HepG2 (cell line): ENCODE results near the gene XPC. TPM values are rescaled to one million over a fixed set of nuclear protein-coding genes. Genes with fewer than 3 reads are reported as not detected.

Source experiments
- AFF4 ChIP-seq: sonication (generic); formaldehyde crosslinking; IDR thresholded peaks from 2 replicates; pipeline ENCODE4 v1.4.0; 2020; ENCODE audit warnings: missing genetic modification reagents
- ARHGAP35 ChIP-seq: sonication (generic); formaldehyde crosslinking; IDR thresholded peaks from 2 replicates; pipeline ENCODE4 v1.9.0; 2022; ENCODE audit warnings: mild to moderate bottlenecking, inconsistent platforms, moderate library complexity, missing genetic modification reagents, borderline replicate concordance
- DNMT1 ChIP-seq: sonication (generic); formaldehyde crosslinking; IDR thresholded peaks from 2 replicates; pipeline ENCODE4 v1.5.1; 2020; ENCODE audit warnings: mild to moderate bottlenecking, missing genetic modification reagents
- KAT8 ChIP-seq: IDR thresholded peaks from 2 replicates; pipeline ENCODE4 v1.6.1; 2016; ENCODE audit warnings: missing genetic modification reagents, missing compliant biosample characterization
- KDM5A ChIP-seq: fragments of 200-600 bp; sonication (generic); IDR thresholded peaks from 2 replicates; pipeline ENCODE4 v1.7.0; 2018; ENCODE audit warnings: antibody characterized with exemption, mild to moderate bottlenecking, low read length, borderline replicate concordance
- KMT2B ChIP-seq: IDR thresholded peaks from 2 replicates; pipeline ENCODE4 v1.6.1; 2016; ENCODE audit warnings: missing genetic modification reagents, missing compliant biosample characterization
- MYC ChIP-seq: sonication (generic); formaldehyde crosslinking; IDR thresholded peaks from 2 replicates; pipeline ENCODE4 v1.9.0; 2021; ENCODE audit warnings: missing genetic modification reagents, borderline replicate concordance
- NCOR1 ChIP-seq: fragments of 200-600 bp; sonication (generic); IDR thresholded peaks from 2 replicates; pipeline ENCODE4 v1.7.0; 2017; ENCODE audit warnings: antibody characterized with exemption, low read length, borderline replicate concordance
- SALL1 ChIP-seq: sonication (generic); formaldehyde crosslinking; IDR thresholded peaks from 2 replicates; pipeline ENCODE4 v1.8.0; 2022; ENCODE audit warnings: mild to moderate bottlenecking, missing genetic modification reagents
- SIN3B ChIP-seq: fragments of 150-350 bp; IDR thresholded peaks from 2 replicates; pipeline ENCODE4 v1.6.1; 2014; ENCODE audit warnings: low read length
- SNAPC4 ChIP-seq: sonication (generic); formaldehyde crosslinking; IDR thresholded peaks from 2 replicates; pipeline ENCODE4 v1.4.0; 2020; ENCODE audit warnings: mild to moderate bottlenecking, missing genetic modification reagents
- SSRP1 ChIP-seq: IDR thresholded peaks from 2 replicates; pipeline ENCODE4 v1.6.1; 2016; ENCODE audit warnings: control low read depth
- TFDP2 ChIP-seq: sonication (generic); formaldehyde crosslinking; IDR thresholded peaks from 2 replicates; pipeline ENCODE4 v1.4.0; 2020; ENCODE audit warnings: missing genetic modification reagents
- ZMAT3 ChIP-seq: sonication (generic); formaldehyde crosslinking; conservative IDR thresholded peaks from 2 replicates; pipeline ENCODE4 v1.7.0; 2021; ENCODE audit warnings: missing genetic modification reagents
- ZNF180 ChIP-seq: sonication (generic); formaldehyde crosslinking; IDR thresholded peaks from 2 replicates; pipeline ENCODE4 v1.4.0; 2020; ENCODE audit warnings: low read depth, missing genetic modification reagents, borderline replicate concordance
- polyA plus RNA-seq, 8 experiments: library from polyadenylated mRNA; depleted of rRNA in 3 of 8; stranded (reverse) in 7 of 8; unstranded in 1 of 8; fragments of >200 nt; fragmentation: Illumina TruSeq in 4 of 8; extraction: Trizol in 4 of 8; gene quantifications; 2 replicates each; pipeline versions ENCODE4 v1.2.1 to v1.2.3, GENCODE V29; 2011 to 2016; ENCODE audit warnings: low read depth in 4 of 8, missing spikeins in 1 of 8, mixed read lengths in 1 of 8; ENCODE audit not compliant: insufficient read depth in 1 of 8
- total RNA-seq, 5 experiments: library from RNA; depleted of rRNA; stranded (reverse); fragments of >200 nt; fragmentation: Illumina TruSeq; extraction: Trizol; gene quantifications; 2 replicates each; pipeline ENCODE4 v1.2.3, GENCODE V29; 2016; ENCODE audit warnings: low read depth in 1 of 5
- TF ChIP-seq, protein P1 (sequence below): sonication (generic); formaldehyde crosslinking; IDR thresholded peaks from 2 replicates; pipeline ENCODE4 v1.4.0; 2020; ENCODE audit warnings: missing genetic modification reagents, mild to moderate bottlenecking, borderline replicate concordance

XPC gene
- total and polyA plus RNA-seq, 2 of the 13 experiments (the other 11 are each of a cell fraction or from before 2014, with no cell fraction given) = 9.4 to 24.1 TPM

DNA sequence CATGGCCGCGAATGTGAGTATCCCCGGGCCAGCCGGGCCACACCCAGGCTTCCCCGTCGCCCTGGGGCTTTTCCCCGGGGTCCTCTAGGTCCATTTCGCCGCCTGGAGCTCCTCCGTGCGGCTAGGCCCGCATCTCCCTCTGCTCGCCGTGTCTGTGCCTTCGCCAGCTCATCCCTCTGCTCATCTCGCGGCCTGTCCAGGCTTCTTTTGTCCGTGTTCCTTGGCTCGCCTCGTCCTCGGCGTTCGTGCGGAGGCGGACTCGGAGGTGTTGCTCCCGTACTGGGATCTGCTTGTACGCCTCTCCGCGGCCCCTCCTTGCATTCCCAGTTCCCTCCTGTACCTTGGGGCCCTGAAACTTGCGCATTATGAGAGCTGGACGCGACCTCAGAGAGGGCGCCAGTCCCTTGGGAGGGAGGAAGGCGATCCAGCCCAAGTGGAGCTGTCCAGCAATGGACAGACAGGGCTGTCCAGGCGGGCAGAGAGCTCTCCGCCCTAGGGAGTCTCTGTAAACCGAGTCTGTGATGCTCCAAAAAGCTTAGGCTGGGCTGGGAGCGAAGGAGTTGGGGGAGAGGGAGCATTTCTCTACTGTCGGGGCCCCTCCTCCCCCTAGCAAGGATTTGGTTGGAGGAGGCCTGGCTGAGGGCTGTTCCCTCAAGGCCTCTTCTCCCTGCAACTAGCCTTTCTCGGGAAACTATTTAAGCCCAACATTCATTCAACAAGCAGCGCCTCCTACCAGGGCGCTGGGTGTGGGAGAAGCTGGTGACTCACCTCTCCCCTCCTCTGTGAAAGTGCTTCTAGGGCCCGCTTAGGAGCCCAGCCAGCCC, 53.0 kb downstream of the XPC start (continued):
- TF ChIP-seq SSRP1 (CRISPR knock-in tag) (no peak), ZMAT3 (CRISPR knock-in tag) (0 out of 2 replicates have a peak, but pooled peaks have one; percentile 7), KMT2B (CRISPR knock-in tag) (no peak), SNAPC4 (CRISPR knock-in tag) (no peak), ZNF180 (CRISPR knock-in tag) (no peak), AFF4 (CRISPR knock-in tag) (no peak), KAT8 (CRISPR knock-in tag) (no peak), DNMT1 (CRISPR knock-in tag) (no peak), MYC (CRISPR knock-in tag) (peak; percentile 11; the same call in 1 of the 2 replicates), KDM5A (no peak), ARHGAP35 (no peak; the same call in 1 of the 2 replicates), TFDP2 (CRISPR knock-in tag) (no peak), NCOR1 (no peak), SALL1 (CRISPR knock-in tag) (no peak; the same call in 1 of the 2 replicates), SIN3B (no peak)
- TF ChIP-seq, protein P1, sequence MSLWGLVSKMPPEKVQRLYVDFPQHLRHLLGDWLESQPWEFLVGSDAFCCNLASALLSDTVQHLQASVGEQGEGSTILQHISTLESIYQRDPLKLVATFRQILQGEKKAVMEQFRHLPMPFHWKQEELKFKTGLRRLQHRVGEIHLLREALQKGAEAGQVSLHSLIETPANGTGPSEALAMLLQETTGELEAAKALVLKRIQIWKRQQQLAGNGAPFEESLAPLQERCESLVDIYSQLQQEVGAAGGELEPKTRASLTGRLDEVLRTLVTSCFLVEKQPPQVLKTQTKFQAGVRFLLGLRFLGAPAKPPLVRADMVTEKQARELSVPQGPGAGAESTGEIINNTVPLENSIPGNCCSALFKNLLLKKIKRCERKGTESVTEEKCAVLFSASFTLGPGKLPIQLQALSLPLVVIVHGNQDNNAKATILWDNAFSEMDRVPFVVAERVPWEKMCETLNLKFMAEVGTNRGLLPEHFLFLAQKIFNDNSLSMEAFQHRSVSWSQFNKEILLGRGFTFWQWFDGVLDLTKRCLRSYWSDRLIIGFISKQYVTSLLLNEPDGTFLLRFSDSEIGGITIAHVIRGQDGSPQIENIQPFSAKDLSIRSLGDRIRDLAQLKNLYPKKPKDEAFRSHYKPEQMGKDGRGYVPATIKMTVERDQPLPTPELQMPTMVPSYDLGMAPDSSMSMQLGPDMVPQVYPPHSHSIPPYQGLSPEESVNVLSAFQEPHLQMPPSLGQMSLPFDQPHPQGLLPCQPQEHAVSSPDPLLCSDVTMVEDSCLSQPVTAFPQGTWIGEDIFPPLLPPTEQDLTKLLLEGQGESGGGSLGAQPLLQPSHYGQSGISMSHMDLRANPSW = peak; percentile 37; the same call in 1 of the 2 replicates
